HG03060 (cell line): Measurements from ENCODE around the gene SNX5.

Experiments
- ATAC-seq: cut with Tn5 transposase; IDR thresholded peaks from one replicate; pipeline ENCODE4 v1.9.1; 2021; ENCODE audit warnings: low read depth, moderate number of reproducible peaks; ENCODE audit not compliant: unreplicated experiment

The SNX5 gene

DNA sequence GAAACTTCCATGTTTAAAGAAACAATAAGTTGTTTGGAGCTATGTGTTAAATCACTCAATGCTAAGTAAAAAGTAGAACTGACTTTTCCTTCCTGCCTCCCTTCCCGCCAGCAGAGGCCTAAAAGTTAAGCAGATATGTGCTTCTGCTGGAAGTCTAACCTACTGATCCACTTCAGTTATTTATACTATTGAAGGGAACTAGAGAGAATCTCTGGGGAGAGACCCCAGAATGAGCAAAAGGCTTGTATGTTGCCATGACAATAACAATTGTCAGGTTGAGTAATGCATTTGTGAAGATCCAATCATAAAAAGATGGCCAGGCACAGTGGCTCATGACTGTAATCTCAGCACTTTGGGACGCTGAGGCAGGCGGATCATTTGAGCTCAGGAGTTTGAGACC lies 25.0 kb upstream of the SNX5 start:
- no peak for ATAC-seq

DNA sequence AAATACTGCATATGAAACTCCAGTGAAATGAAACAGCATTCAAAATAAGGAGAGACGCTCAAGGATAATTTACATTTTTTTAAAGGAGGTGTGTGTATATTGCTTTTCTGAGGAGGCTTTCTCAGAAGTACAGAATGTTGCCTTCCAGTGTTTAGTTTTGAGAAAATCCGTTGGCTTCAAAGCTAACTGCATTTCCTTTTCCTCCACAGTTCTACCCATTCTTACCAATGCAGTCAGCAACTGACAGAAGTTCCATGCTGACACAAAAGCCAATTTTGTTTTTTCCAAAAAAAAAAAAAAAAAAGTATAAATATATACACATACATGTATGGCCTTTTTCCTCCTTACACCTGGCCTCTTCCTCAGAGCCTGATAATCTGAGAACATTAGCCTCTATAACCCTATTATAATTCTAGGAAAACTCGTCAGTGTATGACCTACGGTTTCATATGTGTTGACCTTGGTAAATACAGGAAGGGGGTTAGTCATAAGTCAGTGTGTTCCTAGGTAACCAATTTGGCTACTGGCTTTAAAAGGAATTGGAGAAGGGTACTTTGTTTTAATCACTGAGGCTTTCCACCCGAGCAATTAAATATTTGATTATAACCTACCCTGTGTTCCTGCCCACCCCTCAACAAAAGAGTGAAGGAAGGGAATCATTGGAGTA lies 24.4 kb upstream of the SNX5 start:
- ATAC-seq: no peak

DNA sequence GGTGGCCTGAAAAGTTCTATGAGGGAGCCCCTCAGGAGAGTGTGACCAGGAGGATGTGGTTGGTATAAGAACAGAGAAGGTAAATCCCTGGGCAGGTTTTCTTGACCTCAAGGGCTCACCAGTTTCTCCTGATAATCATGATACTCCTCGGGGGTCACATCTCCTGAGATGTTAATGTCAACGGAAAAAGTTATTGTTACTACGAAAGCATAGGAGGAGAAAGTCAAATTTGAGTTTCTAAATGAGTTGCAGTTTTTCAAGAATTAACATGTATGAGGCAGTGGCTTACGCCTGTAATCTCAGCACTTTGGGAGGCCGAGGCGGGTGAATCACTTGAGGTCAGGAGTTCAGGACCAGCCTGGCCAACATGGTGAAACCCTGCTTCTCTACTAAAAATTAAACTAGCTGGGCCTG lies 23.6 kb upstream of the SNX5 start:
- no peak for ATAC-seq

DNA sequence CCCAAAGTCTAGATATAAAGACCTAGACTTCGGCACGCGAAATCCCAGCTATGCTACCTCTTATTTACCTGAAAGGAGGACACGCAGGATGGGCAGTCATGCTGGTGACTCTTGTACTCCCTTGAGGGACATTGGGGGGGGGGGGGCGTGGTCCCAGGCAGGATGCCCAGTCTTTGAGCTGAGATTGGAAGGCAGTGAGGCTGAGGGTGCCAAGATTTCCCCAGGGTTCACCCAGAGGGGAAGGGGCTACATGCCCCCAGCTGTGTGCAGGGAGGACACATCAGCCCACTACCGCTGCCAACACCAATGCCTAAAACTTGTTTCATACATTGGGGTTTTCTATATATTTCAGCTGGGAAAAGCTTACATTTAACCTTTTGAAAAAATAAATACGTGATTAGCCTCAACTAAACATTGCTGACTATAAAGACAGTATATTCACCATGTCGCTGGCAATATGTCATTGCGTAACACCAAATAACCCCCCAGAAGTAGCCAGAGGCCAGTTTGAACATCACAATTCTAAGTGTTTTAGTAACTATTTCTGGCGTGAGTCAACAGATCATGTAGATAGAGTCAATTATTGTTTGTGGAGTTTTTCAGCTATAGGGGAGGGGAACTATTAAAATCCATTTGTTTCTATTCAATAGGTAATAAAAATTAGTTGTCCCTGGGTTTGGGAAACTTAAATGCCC lies 21.8 kb upstream of the SNX5 start:
- ATAC-seq: no peak

DNA sequence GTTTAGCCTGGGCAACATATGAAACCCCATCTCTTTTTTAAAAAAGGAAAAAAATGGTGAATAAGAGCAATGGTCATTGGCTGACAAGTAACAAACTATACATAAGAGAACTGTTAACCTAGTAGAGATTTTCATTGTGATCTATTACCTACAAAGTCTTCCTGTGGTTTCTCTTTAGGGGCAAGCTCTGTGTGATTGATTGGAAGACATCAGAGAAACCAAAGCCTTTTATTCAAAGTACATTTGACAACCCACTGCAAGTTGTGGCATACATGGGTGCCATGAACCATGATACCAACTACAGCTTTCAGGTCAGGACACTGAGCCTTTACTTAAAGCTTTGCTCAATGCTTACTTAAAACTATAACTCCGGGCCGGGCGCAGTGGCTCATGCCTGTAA lies 19.4 kb upstream of the SNX5 start:
- no peak for ATAC-seq

DNA sequence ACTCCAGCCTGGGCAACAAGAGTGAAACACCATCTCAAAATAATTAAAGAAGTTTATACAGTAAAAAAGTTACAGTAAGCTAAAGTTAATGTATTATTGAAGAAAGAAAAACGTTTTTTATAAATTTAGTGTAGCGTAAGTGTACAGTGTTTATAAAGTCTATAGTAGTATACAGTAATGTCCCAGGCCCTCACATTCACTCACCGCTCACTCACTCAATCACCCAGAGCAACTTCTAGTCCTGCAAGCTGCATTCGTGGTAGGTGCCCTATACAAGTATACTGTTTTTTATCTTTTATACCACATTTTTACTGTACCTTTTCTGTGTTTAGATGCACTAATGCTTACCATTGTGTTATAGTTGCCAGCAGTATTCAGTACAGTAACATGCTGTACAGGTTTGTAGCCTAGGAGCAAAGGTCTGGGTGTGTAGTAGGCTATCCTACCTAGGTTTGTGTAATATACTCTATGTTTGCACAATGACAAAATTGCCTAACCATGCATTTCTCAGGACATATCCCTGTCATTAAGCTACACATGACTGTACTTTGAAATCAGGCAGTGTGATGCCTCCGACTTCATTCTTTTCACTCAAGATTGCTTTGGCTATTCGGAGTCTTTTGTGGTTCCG lies 16.9 kb upstream of the SNX5 start:
- no peak for ATAC-seq

DNA sequence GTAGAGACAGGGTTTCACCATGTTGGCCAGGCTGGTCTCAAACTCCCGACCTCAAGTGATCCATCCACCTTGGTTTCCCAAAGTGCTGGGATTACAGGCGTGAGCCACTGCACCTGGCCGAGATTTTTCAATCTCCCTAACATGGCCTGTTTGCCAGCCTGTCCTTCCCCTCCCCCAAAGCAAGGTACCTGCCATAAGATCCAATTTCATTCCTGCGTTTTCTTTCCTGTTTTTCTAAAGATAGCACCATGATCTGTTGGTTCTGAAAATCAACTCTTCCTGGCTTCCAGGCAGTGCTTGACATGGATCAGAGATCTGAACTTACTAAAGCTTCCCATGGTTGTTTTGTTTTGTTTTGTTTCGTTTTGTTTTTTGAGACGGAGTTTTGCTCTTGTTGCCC lies 7.7 kb upstream of the SNX5 start:
- no peak for ATAC-seq

DNA sequence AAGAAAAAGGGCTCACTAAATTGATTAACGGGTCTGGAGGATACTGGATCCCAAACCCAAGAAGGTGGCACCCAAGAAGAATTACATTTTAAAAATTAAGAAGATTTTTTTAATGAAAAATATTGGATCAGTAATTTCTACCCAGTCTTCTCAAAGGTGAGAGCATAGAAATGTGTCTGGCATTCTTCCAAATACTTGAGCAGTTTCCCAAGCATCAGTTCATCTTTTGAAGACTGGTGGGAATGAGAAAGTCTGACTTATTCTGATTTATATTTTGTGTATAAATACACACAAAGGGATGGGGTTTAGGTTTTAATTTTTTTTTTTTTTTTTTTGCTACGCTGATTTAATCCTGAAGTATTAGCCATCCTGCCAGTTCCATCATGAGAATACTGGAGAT lies 3.5 kb upstream of the SNX5 start:
- ATAC-seq: no peak

DNA sequence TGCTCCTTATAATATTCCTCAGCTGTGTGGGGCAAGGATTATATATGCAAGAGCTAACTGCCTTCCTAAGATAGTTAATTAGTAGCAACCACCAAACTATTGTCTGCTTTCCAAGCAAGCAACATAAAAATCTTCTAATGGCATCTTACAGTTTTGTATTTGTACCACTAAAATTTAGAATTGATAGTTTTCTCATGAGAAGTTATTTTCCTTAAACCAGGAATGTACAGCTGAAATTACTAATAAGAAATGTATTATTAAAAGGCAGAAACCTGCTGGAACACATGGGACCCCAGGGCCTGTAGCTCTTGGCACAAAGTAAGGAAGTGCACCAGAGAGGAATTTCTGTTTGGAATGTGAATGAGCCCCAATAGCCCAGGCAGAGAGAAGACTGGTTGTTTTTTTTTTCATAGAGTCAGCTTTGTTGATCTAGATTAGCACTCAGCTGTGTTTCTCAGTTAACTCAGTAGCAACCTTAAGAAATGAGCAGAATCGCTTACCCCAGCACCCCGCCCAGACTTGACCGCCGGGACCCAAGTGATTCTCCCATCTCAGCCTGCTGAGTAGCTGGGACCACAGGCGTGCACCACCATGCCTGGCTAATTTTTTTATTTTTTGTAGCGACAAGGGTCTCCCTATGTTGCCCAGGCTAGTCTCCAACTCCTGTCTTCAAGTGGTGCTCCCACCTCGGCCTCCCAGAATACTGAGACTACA lies 2.9 kb upstream of the SNX5 start:
- no peak for ATAC-seq

DNA sequence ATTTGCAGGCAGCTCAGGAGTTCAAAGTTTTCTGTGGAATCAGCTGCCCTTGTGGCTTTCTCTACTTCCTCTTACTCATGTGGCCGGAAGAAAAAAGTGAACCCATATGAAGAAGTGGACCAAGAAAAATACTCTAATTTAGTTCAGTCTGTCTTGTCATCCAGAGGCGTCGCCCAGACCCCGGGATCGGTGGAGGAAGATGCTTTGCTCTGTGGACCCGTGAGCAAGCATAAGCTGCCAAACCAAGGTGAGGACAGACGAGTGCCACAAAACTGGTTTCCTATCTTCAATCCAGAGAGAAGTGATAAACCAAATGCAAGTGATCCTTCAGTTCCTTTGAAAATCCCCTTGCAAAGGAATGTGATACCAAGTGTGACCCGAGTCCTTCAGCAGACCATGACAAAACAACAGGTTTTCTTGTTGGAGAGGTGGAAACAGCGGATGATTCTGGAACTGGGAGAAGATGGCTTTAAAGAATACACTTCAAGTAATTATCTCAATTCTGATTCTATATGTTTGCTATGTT lies 1.4 kb upstream of the SNX5 start:
- no peak for ATAC-seq

DNA sequence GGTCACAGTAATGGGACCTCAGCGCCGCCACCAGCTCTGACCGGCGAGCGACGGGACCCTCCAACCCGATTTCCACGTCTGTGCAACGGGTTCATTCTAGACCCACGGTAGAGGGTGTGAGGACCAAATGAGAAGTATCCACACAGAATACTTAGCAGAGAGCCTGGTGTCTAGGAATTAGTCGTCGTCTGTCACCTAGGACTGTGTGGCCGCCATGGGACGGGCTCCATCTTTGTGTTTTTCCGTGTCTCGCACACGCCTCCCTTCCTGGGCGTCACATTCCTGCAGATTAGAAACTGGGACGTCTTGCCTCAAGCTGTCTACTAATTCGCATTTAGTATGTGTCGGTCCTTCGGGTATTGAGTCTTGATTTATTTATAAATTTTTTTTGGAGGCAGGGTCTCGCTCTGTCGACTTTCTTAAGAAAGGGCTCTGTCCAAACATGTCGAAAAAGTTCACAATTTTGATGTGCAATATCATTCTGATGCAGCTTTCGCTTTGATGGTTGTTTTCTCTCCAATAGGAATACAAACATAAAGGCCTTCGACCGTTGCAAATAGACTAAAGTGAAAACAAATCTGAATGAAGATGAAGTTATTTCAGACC lies 787 bp upstream of the SNX5 start:
- no peak for ATAC-seq

DNA sequence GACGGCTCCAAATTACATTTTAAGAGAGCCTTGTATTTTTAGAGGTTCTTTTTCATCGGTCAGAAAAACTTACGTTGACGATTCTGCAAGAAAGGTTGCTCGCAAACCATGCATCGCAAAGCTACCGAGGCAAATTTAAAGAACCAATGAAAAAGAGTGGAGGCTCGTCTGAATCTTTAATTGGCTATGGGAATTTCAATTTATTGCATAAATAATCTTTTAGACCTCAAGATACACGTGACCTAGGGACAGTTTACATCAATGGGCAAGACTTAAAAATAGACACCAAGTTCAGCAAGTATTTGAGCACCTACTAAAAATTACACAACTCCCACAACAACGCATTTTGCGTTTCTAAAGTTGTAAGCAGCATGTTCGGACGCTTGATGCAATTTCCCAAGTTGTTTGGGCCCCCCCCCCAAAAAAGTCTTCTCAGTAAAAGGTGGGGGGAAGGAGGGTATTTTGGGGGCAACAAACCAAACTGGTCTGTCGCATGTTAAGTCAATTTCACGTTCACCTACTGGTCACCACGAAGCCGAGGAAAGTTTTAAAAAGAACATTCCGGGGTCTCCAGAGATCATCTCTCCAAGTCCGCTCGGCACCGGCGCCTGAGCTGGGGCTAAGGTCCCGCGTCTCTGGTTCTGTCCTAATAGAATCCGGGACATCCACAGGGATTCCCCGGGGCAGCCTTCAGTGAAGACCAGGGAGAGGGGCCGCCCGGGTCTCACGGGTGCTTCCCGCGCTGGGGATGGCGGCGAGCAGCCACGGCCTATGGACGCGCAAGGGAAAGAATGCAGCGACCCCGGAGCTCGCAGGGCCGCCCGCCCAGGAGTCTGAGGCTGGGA lies 851 bp downstream of the SNX5 start:
- ATAC-seq: no peak

DNA sequence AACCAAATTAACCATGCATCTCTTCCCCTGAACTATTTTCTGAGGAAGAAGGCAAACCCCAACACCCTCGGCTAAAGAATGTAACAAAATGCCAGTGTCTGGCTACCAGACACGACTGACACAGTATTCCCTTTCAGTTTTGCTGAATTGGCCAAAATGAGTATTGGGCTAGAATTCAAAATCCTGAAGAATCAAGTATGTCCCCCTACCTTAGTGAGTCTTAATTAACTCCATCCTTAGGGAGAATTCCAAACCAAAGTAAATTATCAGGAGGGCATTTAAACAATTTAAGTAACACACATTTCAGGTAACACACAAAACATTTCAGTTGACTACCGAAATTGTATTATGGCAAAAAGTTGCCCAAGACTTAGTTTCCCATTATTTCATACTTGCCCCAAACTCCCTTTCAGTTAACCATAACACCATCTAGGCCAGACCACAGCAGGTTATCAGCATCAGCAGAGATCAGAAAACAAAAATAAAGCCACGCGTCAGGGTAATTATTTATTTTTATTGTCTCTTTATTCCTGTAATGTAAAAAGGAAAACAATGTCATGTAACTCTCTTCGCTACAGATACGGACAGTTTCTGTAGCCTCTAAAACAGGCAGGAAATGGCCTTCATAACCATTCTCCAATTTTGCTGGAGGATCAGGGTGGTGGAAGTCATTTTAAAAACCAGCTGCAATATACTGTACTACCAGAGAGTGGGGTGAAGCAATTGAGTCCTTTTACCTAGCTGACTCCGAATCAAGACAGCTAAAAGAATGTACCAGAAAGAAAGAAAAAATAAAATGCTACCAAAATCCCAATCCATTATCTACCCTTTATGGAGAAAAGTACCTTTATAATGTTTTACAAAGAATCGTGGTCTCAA lies 1.9 kb downstream of the SNX5 start:
- no peak for ATAC-seq

DNA sequence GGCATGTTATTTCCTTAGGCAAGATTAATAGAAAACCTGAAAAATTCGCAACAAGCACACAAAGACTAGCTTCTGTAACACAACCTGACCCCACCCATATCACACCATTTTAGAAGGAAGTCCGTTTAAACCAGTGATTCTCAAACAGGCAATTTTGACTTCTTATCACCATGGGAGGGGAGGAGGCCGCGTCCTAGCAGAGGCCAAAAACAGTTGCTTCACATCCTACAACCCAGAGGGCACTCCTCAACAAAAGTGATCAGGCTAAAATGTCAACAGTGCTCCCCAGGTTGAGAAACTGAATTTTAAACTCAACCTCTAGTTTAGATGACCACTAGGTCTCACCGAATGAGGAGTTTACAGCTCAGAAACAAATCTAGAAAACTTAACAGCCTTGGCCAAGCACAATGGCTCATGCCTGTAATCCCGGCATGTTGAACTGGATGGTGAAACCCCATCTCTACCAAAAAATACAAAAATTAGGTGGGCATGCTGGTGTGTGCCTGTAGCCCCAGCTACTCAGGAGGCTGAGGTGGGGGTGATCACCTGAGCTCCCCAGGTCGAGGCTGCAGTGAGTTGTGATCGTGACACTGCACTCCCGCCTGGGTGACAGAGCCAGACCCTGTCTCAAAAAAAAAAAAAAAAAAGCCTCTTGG lies 3.4 kb downstream of the SNX5 start:
- no peak for ATAC-seq

DNA sequence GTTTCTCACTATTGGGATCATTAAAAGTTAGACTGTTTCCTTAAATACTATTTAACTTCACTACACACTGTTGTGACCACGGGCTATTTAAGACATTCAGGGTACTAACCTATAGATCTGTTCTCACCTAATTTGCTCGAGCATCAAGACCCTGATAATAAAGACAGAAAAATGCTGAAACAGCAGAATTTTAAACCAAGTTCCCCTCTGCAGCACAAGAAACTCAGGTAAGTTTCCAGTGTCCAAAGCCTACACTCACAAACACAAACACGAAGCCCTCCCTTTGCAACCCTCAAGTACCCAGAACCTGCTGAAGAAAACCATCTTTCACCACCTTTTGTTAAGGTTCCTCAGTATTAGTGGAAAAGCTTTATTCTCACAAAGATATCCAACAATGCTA lies 4.0 kb downstream of the SNX5 start:
- no peak for ATAC-seq

DNA sequence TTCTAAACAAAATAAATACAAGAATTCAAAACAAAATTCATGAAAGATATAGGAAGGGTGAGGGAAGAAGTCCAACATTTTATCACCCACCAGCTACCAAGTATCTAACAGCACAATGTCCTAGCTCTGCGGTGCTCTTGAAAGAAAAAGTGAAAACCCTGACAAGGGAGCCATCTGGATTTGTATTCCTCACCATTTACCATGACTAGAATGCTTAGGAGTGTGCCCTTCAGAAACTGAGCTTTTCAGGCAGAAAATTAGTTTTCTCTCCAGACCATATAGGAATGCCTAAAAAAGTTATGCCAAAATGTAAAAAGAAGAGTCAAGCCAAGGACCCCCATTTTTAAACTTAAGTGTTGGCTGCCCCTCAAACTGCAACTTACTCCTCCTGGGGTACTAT lies 4.5 kb downstream of the SNX5 start:
- no peak for ATAC-seq

DNA sequence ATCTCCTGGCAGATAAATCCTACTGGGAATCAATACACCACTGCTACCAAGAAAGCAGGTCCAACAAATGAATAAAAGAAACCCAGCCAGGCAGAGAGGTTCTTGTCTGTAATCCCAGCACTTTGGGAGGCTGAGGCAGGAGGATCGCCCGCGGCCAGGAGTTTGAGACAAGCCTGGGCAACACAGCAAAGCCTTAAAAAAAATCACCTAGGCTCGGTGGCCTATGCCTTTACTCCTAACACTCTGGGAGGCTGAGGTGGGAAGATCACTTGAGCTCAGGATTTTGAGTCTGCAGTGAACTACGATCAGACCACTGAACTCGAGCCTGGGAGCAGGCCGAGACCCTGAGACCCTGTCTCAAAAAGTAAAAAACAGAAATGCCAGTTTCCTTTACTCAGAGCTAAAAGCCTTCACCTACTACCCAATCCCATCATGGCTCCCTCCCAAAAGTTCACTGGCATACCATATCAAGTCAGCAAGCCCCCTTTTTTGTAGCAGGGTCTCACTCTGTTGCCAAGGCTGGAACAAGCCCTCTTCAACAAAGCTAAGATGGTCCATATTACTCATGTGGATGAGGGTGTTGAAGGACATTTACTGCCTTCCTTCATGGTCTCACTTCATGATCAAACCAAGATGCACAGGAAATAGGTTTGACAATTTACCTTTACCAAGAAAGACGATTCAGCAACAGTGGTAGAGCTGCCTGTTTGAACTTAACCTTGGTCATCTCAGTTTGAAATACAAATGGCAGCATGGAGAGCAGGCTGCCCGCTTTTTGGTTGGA lies 5.3 kb downstream of the SNX5 start:
- ATAC-seq: no peak

DNA sequence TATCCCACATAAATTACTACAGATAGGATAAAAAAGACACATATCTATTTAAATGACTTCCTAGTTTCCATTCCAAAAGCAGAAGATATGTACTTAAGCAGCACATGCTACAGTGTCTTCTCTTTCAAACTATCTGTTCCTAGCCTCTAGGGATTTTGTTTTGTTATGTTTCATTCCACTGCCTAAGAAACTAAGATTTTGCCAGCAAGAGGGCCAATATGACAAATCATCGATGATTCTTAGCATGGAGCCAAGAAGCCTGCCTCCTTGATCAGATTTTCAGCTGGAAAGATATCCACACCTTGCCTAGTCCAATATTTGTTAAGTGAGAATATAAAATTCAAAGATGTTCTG lies 7.0 kb downstream of the SNX5 start:
- no peak for ATAC-seq
